Heart left ventricle (tissue), 16 donors: ENCODE results near the gene UNC13B. TPM values are rescaled to one million over a fixed set of nuclear protein-coding genes. Genes with fewer than 3 reads are reported as not detected.
A peak's percentile ranks its signal among the peaks of the same experiment; 100 is the strongest.
"Not testable (repeated sequence)": the region's sequence is repeated elsewhere in the genome, so short reads cannot be mapped to it uniquely, and the experiment has no call there.

Source experiments
- ATAC-seq, 4 donors: fragments of 200-7000 bp; cut with Tn5 transposase; one replicate each; pipeline ENCODE4 v1.9.1; 2020 to 2022; ENCODE audit warnings: moderate library complexity in 4 of 4, mild to moderate bottlenecking in 3 of 4, moderate number of reproducible peaks in 1 of 4
- DNase-seq, 5 donors: peaks; one replicate each; pipeline ENCODE4 v3.0.0-alpha.2; 2020
- H3K27ac ChIP-seq, 12 donors: fragments of 200-600 bp; sonication (generic) in 4 of 12; one replicate each; pipeline versions ENCODE4 v1.5.0 to v1.8.0; 2016 to 2022; ENCODE audit warnings: mild to moderate bottlenecking in 2 of 12
- H3K27me3 ChIP-seq, 9 donors: fragments of 200-600 bp; sonication (generic) in 2 of 9; one replicate each; pipeline versions ENCODE4 v1.5.1 to v1.8.0; 2016 to 2022; ENCODE audit warnings: mild to moderate bottlenecking in 3 of 9
- H3K36me3 ChIP-seq, 9 donors: fragments of 200-600 bp; sonication (generic) in 2 of 9; one replicate each; pipeline versions ENCODE4 v1.5.0 to v1.8.0; 2018 to 2022; ENCODE audit warnings: mild to moderate bottlenecking in 2 of 9
- H3K4me1 ChIP-seq, 12 donors: fragments of 200-600 bp; sonication (generic) in 4 of 12; one replicate each; pipeline versions ENCODE4 v1.5.0 to v1.8.0; 2016 to 2022; ENCODE audit warnings: mild to moderate bottlenecking in 3 of 12
- H3K4me3 ChIP-seq, 12 donors: fragments of 200-600 bp; sonication (generic) in 4 of 12; one replicate each; pipeline versions ENCODE4 v1.5.0 to v1.8.0; 2017 to 2022; ENCODE audit warnings: mild to moderate bottlenecking in 9 of 12, moderate library complexity in 4 of 12
- H3K9me3 ChIP-seq, 12 donors: fragments of 200-600 bp; sonication (generic) in 4 of 12; one replicate each; pipeline versions ENCODE4 v1.5.0 to v1.8.0; 2016 to 2022; ENCODE audit warnings: mild to moderate bottlenecking in 1 of 12
- POLR2A ChIP-seq, 2 donors: fragments of 450-650 bp; IDR thresholded peaks; one replicate each; pipeline ENCODE4 v1.6.1; 2017; ENCODE audit warnings: antibody characterized with exemption in 2 of 2, mild to moderate bottlenecking in 2 of 2, moderate library complexity in 2 of 2
- WGBS, 4 donors: extraction: QIAGEN DNeasy Blood & Tissue Kit in 2 of 4; methylation state at CpG; one replicate each; pipeline versions ENCODE4 v1.1.5 to v1.1.7; 2013 to 2018; 5-methylcytosine and 5-hydroxymethylcytosine counted together
- intact Hi-C, 10 donors: fragments of 100-400 bp; cut with DNase I; formaldehyde crosslinking; loops; one replicate each; pipeline versions ENCODE4 v1.11.1 to v1.14.2; 2022
- polyA plus RNA-seq, 2 donors: library from polyadenylated mRNA; stranded (reverse); fragments of 200-250 nt; gene quantifications; one replicate each; pipeline ENCODE4 v1.2.3, GENCODE V29; 2013
- total RNA-seq, 9 donors: library from RNA; depleted of rRNA in 2 of 9; stranded (reverse); fragments of >200 nt in 2 of 9; fragmentation: NEBNext Ultra II Directional in 3 of 9; extraction: Animal tissue kit (Norgen Biotek cat#: 25700) in 3 of 9; gene quantifications; one replicate each; pipeline versions ENCODE4 v1.1.0 to v1.2.4, GENCODE V29; 2016 to 2023
- TF ChIP-seq, protein P1 (sequence below), 12 donors: fragments of 200-600 bp; sonication (generic) in 4 of 12; IDR thresholded peaks; one replicate each; pipeline versions ENCODE4 v1.5.0 to v1.8.0; 2018 to 2022; ENCODE audit warnings: antibody characterized with exemption in 12 of 12, mild to moderate bottlenecking in 5 of 12
- donor health status: ischemic (EF 13 %, LVEDD 7.1; RV severe dilation, severe dysfunction).
- donor health status: healthy with polysubstance abuse.
- donor health status: DM: no; HTN: yes; CAD: no.
- donor health status: DM: no; HTN: no; CAD: no.
- donor health status: ischemic (EF 25% LVEDD 6.9; RV normal size, moderate dysfunction).
- donor health status: ischemic (EF 25% LVEDD 5.7; RV mildly dilated, moderate dysfunction).
- donor health status: healthy.
- donor health status: DM: yes; HTN: yes; CAD: no.
- donor health status: ischemic (EF 35%, LVEDD 5.7; RV mildly dilated, moderate dysfunction).
- donor health status: nonischemic (EF 11% LVEDD 7.7; RV severe dilation, severe dysfunction).
- donor health status: DM: yes; HTN: yes; CAD: no.
- donor health status: PGD.
- donor health status: ischemic (EF 29% LVEDD 5.4; RV normal size, mild dysfunction).
- donor health status: nonischemic (EF 23%, LVEDD 6.1; RV moderate dilation, normal function).

Gene UNC13B
- total and polyA plus RNA-seq, 11 donors, result 8.1 to 30.2 (median 21.2) TPM

DNA sequence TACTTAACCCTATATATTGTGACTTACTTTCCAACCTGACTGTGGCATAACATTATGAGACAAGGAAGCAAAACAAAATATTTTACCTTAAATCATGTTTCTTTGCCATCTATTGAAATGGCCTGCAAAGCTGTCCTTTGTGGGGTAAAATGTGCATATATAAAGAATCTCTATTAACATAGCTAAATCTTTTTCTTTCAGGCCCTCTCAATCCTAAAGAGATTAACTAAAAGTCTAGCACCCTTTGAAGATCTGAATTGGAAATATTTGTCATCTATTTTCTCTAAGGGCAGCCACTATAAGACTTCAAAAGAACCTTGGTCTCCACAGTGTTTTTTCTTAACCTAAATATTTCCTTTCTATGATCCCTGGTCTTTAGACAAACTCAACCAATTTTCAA lies 5.0 kb upstream of the UNC13B start:
- Histone ChIP-seq H3K4me3 (no peak overlapping the region), H3K4me1 (peaks cover 0 to 6% (median 0%) of the 10 kb centered on the region in 12 donors), H3K27ac (no peak overlapping the region), H3K27me3 (no peaks in the 10 kb centered on the region), H3K9me3 (no peaks in the 10 kb centered on the region), H3K36me3 (no peaks in the 10 kb centered on the region)
- DNase-seq (no peak), ATAC-seq (no peak)
- intact Hi-C loops, result no loop called here
- no peak for TF ChIP-seq POLR2A (IDR thresholded peaks at IDR 0.05)
- TF ChIP-seq, protein P1, sequence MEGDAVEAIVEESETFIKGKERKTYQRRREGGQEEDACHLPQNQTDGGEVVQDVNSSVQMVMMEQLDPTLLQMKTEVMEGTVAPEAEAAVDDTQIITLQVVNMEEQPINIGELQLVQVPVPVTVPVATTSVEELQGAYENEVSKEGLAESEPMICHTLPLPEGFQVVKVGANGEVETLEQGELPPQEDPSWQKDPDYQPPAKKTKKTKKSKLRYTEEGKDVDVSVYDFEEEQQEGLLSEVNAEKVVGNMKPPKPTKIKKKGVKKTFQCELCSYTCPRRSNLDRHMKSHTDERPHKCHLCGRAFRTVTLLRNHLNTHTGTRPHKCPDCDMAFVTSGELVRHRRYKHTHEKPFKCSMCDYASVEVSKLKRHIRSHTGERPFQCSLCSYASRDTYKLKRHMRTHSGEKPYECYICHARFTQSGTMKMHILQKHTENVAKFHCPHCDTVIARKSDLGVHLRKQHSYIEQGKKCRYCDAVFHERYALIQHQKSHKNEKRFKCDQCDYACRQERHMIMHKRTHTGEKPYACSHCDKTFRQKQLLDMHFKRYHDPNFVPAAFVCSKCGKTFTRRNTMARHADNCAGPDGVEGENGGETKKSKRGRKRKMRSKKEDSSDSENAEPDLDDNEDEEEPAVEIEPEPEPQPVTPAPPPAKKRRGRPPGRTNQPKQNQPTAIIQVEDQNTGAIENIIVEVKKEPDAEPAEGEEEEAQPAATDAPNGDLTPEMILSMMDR (IDR thresholded peaks at IDR 0.05), result no peak

DNA sequence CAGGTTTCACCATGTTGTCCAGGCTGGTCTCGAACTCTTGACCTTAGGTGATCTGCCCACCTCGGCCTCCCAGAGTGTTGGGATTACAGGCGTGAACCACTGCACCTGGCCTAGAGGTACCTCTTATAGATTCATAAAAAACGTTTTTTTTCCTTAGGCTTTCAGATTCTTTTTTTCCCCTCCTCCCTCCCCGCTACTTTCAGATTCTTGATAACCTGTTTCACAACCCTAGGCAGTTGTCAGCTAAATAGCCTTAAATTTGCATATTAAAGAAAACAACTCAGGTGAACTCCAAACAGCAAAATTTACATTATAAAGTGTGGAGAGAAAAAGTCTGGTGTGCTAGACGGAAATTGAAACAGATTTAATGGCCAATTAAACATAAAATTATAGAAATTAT lies 4.0 kb upstream of the UNC13B start:
- H3K4me3 ChIP-seq, H3K27ac ChIP-seq, H3K27me3 ChIP-seq, intact Hi-C loops, ATAC-seq, DNase-seq, H3K36me3 ChIP-seq, H3K9me3 ChIP-seq: not testable (repeated sequence)
- 71 to 78% (median 74%) methylated on average over 6 of the region's 6 CpGs for WGBS, 4 donors
- H3K4me1 ChIP-seq, result peaks cover 0 to 13% (median 2%) of the 10 kb centered on the region in 12 donors

- ATAC-seq (no peak), DNase-seq (no peak)
- no peaks in the 10 kb centered on the region for H3K27me3 ChIP-seq
- H3K9me3 ChIP-seq, result no peaks in the 10 kb centered on the region
- no peak overlapping the region for H3K4me3 ChIP-seq
- peaks cover 0 to 21% (median 11%) of the 10 kb centered on the region in 12 donors for H3K4me1 ChIP-seq
- TF ChIP-seq POLR2A (IDR thresholded peaks at IDR 0.05), result no peak
- TF ChIP-seq, protein P1 (IDR thresholded peaks at IDR 0.05), result no peak
- intact Hi-C loops, result no loop called here
- WGBS, 4 donors, result 89 to 92% (median 92%) methylated on average over 10 of the region's 10 CpGs
- H3K27ac ChIP-seq, result no peak overlapping the region
- no peaks in the 10 kb centered on the region for H3K36me3 ChIP-seq
Observed at GRCh38 chr9:35158501-35159280, 3.1 kb upstream of the UNC13B start.

DNA sequence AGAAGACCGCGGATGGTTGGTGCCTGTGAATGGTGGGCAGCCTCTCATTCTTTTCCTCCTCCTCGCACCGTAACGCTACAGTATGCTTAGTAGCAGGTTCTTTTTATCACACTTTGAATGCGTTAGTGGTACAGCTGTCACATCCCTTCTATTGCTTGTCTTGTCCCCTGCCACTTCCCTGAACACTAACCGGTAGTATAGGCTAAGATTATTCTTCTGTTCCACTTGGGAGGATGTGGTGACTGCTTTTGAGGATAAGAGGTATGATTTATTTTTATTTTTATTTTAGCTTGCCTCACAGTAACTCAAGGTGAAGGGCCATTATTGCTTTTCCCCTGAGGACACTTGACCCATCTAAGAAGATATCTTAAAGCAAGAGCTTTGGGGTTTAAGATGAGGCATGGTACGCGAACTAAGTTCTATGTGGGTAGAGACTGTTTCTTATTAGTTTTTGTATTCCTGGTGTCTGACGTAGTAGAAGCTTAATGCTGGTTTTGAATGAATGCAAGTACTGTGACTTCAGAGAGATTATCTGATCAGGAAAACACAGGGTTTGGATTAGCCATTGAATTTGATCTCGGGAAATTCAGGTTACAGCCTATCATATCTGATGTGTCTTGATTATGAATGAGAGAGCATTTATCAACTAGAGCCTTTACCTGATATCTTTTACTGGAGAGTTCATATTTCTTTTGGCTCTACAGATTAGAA lies 951 bp downstream of the UNC13B start:
- no peak for ATAC-seq
- intact Hi-C loops, result loop anchor here in 6 of 10 donors (2.0 to 10.0 kb wide), 6 partner anchors 45 to 96 kb away; partner anchors contain the start of gene ATOSB (in 5 of the 6)
- Histone ChIP-seq H3K4me3 (peak overlapping the region; percentile 65 to 93 (median 79)), H3K9me3 (no peaks in the 10 kb centered on the region), H3K4me1 (peaks cover 0 to 34% (median 21%) of the 10 kb centered on the region in 12 donors), H3K36me3 (no peaks in the 10 kb centered on the region), H3K27ac (peak overlapping the region; percentile 88 to 99 (median 94)), H3K27me3 (no peaks in the 10 kb centered on the region)
- WGBS, 4 donors, result 17 to 22% (median 18%) methylated on average over 11 of the region's 11 CpGs
- DNase-seq, result no peak
- no peak for TF ChIP-seq POLR2A (IDR thresholded peaks at IDR 0.05)
- TF ChIP-seq, protein P1 (IDR thresholded peaks at IDR 0.05), result no peak
